SK-N-SH (cell line): ENCODE measurements around the gene INSC. TPM values are rescaled to one million over a fixed set of nuclear protein-coding genes. Genes with fewer than 3 reads are reported as not detected.

Experiments
- CTCF ChIA-PET: fragments of 300-600, 350-600 bp; formaldehyde crosslinking; extraction: SDS; loops from one replicate; lab custom pipeline; 2021; lab: Yijun Ruan, JAX
- POLR2A ChIA-PET: fragments of 350-600 bp; sonication (Branson Sonifier 250); formaldehyde crosslinking; extraction: SDS; loops from one replicate; lab custom pipeline; 2020; ENCODE audit warnings: antibody characterized with exemption, inconsistent platforms; lab: Yijun Ruan, JAX
- DNase-seq: peaks from one replicate; pipeline ENCODE4 v3.0.0; 2012
- H2AFZ ChIP-seq: fragments of 200-600 bp; sonication (generic); 2 replicates; pipeline ENCODE4 v1.8.1; 2016; ENCODE audit warnings: antibody characterized with exemption, mild to moderate bottlenecking, low read depth
- H3F3A ChIP-seq: fragments of 200-600 bp; sonication (generic); replicated peaks from 2 replicates; pipeline ENCODE3; 2016; ENCODE audit warnings: antibody characterized with exemption, mild to moderate bottlenecking; ENCODE audit not compliant: insufficient read depth
- H3K27ac ChIP-seq, 2 experiments: fragments of 200-500 bp in 1 of 2; fragments of 200-600 bp in 1 of 2; sonication (Bioruptor generic) in 1 of 2; sonication (generic), shearing (Covaris generic) in 1 of 2; 2 replicates each; pipeline versions ENCODE4 v1.5.1 to v1.6.1; 2014 to 2016; ENCODE audit warnings: low read depth in 2 of 2, inconsistent platforms in 1 of 2, low read length in 1 of 2, mild to moderate bottlenecking in 1 of 2, mixed read lengths in 1 of 2
- H3K27me3 ChIP-seq: fragments of 200-600 bp; sonication (generic), shearing (Covaris generic); 2 replicates; pipeline ENCODE4 v1.6.1; 2016; ENCODE audit warnings: mixed run types; ENCODE audit not compliant: insufficient read depth
- H3K36me3 ChIP-seq, 2 experiments: fragments of 200-500 bp in 1 of 2; fragments of 200-600 bp in 1 of 2; sonication (Bioruptor generic) in 1 of 2; sonication (generic) in 1 of 2; replicated peaks in 1 of 2; 2 replicates each; pipeline versions ENCODE3 to v1.5.1; 2014 to 2016; ENCODE audit warnings: low read length in 1 of 2, mild to moderate bottlenecking in 1 of 2; ENCODE audit not compliant: insufficient read depth in 2 of 2, control insufficient read depth in 1 of 2
- H3K4me1 ChIP-seq, 2 experiments: fragments of 200-500 bp in 1 of 2; fragments of 200-600 bp in 1 of 2; sonication (Bioruptor generic) in 1 of 2; sonication (generic), shearing (Covaris generic) in 1 of 2; 2 replicates each; pipeline versions ENCODE4 v1.5.1 to v1.6.1; 2014 to 2016; ENCODE audit warnings: low read depth in 1 of 2, low read length in 1 of 2, mixed run types in 1 of 2; ENCODE audit not compliant: insufficient read depth in 2 of 2, control insufficient read depth in 1 of 2
- H3K4me2 ChIP-seq: fragments of 200-600 bp; sonication (generic), shearing (Covaris generic); 2 replicates; pipeline ENCODE4 v1.6.1; 2017; ENCODE audit warnings: mixed run types
- H3K4me3 ChIP-seq, 2 experiments: fragments of 200-500 bp in 1 of 2; fragments of 200-600 bp in 1 of 2; sonication (Bioruptor generic) in 1 of 2; sonication (generic), shearing (Covaris generic) in 1 of 2; 2 replicates each; pipeline versions ENCODE4 v1.5.1 to v1.8.1; 2014 to 2016; ENCODE audit warnings: low read depth in 2 of 2, inconsistent platforms in 1 of 2, low read length in 1 of 2, mild to moderate bottlenecking in 1 of 2, mixed read lengths in 1 of 2, moderate library complexity in 1 of 2
- H3K79me2 ChIP-seq: fragments of 200-600 bp; sonication (generic); 2 replicates; pipeline ENCODE4 v1.8.1; 2017; ENCODE audit warnings: mild to moderate bottlenecking; ENCODE audit not compliant: insufficient read depth
- H3K9ac ChIP-seq: fragments of 200-600 bp; sonication (generic); 2 replicates; pipeline ENCODE4 v1.6.1; 2017; ENCODE audit warnings: mixed run types
- H3K9me2 ChIP-seq: fragments of 200-600 bp; sonication (generic); 2 replicates; pipeline ENCODE4 v1.6.1; 2017; ENCODE audit warnings: mixed run types
- H3K9me3 ChIP-seq: fragments of 200-600 bp; sonication (generic); 2 replicates; pipeline ENCODE4 v1.6.1; 2017; ENCODE audit warnings: mixed run types, mild to moderate bottlenecking, moderate library complexity
- H4K20me1 ChIP-seq: fragments of 200-600 bp; sonication (generic); 2 replicates; pipeline ENCODE4 v1.6.1; 2017; ENCODE audit warnings: mild to moderate bottlenecking, mixed run types; ENCODE audit not compliant: insufficient read depth
- CHD2 ChIP-seq: fragments of 150-350 bp; IDR thresholded peaks from 2 replicates; pipeline ENCODE4 v1.6.1; 2018; ENCODE audit warnings: low read length; ENCODE audit not compliant: partially characterized antibody
- EP300 ChIP-seq, 2 experiments: IDR thresholded peaks; 2 replicates each; pipeline versions ENCODE4 v1.4.0 to v1.6.1; 2012; ENCODE audit warnings: borderline replicate concordance in 1 of 2, low read depth in 1 of 2, low read length in 1 of 2
- MAX ChIP-seq: IDR thresholded peaks from 2 replicates; pipeline ENCODE4 v1.4.0; 2012; ENCODE audit warnings: low read depth
- MEF2A ChIP-seq: IDR thresholded peaks from 2 replicates; pipeline ENCODE4 v1.4.0; 2012; ENCODE audit warnings: low read depth, borderline replicate concordance
- MXI1 ChIP-seq: IDR thresholded peaks from 2 replicates; pipeline ENCODE4 v1.6.1; 2012; ENCODE audit warnings: mild to moderate bottlenecking, low read depth, low read length, improper control_type of control experiment
- NFIC ChIP-seq: IDR thresholded peaks from 2 replicates; pipeline ENCODE4 v1.4.0; 2012; ENCODE audit warnings: borderline replicate concordance
- PBX3 ChIP-seq: IDR thresholded peaks from 2 replicates; pipeline ENCODE4; 2012
- POLR2AphosphoS5 ChIP-seq: IDR thresholded peaks from 2 replicates; pipeline ENCODE4 v1.6.1; 2012; ENCODE audit warnings: low read depth, low read length
- RAD21 ChIP-seq: IDR thresholded peaks from 2 replicates; pipeline ENCODE4 v1.6.1; 2012; ENCODE audit warnings: mild to moderate bottlenecking, low read length
- RFX5 ChIP-seq: IDR thresholded peaks from 2 replicates; pipeline ENCODE4 v1.6.1; 2012; ENCODE audit warnings: mild to moderate bottlenecking, improper control_type of control experiment, low read length
- SIN3A ChIP-seq: IDR thresholded peaks from 2 replicates; pipeline ENCODE4 v1.6.1; 2012; ENCODE audit warnings: low read depth, mild to moderate bottlenecking, low read length, moderate library complexity, borderline replicate concordance
- SMC3 ChIP-seq: IDR thresholded peaks from 2 replicates; pipeline ENCODE4 v1.6.1; 2012; ENCODE audit warnings: low read depth, low read length, improper control_type of control experiment
- TEAD4 ChIP-seq: IDR thresholded peaks from 2 replicates; pipeline ENCODE4 v1.4.0; 2012; ENCODE audit warnings: mild to moderate bottlenecking, borderline replicate concordance; ENCODE audit not compliant: insufficient read depth
- WGBS: methylation state at CpG from one replicate; pipeline ENCODE4 v1.1.6; 2017; ENCODE audit warnings: low lambda C conversion rate; 5-methylcytosine and 5-hydroxymethylcytosine counted together
- polyA plus RNA-seq, 3 experiments: library from polyadenylated mRNA; depleted of rRNA; stranded (reverse); fragments of >200 nt; gene quantifications; 2 replicates each; pipeline ENCODE4 v1.2.3, GENCODE V29; 2012
- TF ChIP-seq, protein P1 (sequence below): IDR thresholded peaks from 2 replicates; pipeline ENCODE4 v1.4.0; 2012; ENCODE audit warnings: low read depth, borderline replicate concordance
- TF ChIP-seq, protein P2 (sequence below): fragments of 200-600 bp; sonication (generic); IDR thresholded peaks from 2 replicates; pipeline ENCODE4 v1.6.1; 2017; ENCODE audit warnings: antibody characterized with exemption, mild to moderate bottlenecking, moderate library complexity

The INSC gene
- polyA plus RNA-seq, 1 of the 3 experiments (the other 2 are of a cell fraction) = not detected

DNA sequence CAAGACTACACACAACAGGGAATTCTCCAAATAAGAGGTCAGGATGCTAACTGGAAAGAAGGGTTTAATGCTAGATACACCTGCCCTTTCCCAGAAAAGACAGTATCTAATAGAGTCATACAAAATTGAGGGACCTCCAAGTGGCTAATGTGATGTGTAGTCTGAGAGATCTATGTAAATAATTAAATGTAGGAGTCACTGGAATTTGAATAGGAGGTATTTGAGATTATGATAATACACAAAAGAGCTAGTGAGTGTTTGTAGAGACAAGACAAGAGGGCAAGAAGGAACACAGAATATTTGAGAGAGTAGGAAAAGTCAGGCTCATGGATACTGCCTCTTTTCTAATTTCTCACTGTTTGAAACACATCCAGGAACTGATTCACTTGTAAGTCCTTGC lies 15.5 kb upstream of the INSC start (continued):
- no peak for TF ChIP-seq MAX
- TF ChIP-seq EP300 (IDR thresholded peaks at IDR 0.05; ENCODE audit: borderline replicate concordance in 1 of 2, low read depth in 1 of 2, low read length in 1 of 2) = no peak
- TF ChIP-seq, protein P1, sequence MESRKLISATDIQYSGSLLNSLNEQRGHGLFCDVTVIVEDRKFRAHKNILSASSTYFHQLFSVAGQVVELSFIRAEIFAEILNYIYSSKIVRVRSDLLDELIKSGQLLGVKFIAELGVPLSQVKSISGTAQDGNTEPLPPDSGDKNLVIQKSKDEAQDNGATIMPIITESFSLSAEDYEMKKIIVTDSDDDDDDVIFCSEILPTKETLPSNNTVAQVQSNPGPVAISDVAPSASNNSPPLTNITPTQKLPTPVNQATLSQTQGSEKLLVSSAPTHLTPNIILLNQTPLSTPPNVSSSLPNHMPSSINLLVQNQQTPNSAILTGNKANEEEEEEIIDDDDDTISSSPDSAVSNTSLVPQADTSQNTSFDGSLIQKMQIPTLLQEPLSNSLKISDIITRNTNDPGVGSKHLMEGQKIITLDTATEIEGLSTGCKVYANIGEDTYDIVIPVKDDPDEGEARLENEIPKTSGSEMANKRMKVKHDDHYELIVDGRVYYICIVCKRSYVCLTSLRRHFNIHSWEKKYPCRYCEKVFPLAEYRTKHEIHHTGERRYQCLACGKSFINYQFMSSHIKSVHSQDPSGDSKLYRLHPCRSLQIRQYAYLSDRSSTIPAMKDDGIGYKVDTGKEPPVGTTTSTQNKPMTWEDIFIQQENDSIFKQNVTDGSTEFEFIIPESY = no peak
- TF ChIP-seq POLR2AphosphoS5 = no peak

GRCh38 chr11:15101072-15101709 lies 13.5 kb upstream of the INSC start:
- no peaks in the 10 kb centered on the region for H3K27me3 ChIP-seq
- no peaks in the 10 kb centered on the region for H4K20me1 ChIP-seq
- H3K27ac ChIP-seq = no peak overlapping the region
- H3K9me2 ChIP-seq = no peaks in the 10 kb centered on the region
- H3F3A ChIP-seq = no peaks in the 10 kb centered on the region
- WGBS = 9% methylated on average over 8 of the region's 8 CpGs
- no peak overlapping the region for H3K4me2 ChIP-seq
- TF ChIP-seq RAD21 (peak; percentile 90), SMC3 (peak; percentile 96), SIN3A (no peak)
- TF ChIP-seq, protein P2, sequence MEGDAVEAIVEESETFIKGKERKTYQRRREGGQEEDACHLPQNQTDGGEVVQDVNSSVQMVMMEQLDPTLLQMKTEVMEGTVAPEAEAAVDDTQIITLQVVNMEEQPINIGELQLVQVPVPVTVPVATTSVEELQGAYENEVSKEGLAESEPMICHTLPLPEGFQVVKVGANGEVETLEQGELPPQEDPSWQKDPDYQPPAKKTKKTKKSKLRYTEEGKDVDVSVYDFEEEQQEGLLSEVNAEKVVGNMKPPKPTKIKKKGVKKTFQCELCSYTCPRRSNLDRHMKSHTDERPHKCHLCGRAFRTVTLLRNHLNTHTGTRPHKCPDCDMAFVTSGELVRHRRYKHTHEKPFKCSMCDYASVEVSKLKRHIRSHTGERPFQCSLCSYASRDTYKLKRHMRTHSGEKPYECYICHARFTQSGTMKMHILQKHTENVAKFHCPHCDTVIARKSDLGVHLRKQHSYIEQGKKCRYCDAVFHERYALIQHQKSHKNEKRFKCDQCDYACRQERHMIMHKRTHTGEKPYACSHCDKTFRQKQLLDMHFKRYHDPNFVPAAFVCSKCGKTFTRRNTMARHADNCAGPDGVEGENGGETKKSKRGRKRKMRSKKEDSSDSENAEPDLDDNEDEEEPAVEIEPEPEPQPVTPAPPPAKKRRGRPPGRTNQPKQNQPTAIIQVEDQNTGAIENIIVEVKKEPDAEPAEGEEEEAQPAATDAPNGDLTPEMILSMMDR = peak; percentile 95
- CTCF ChIA-PET = interaction anchor here (0.5 to 16.9 kb wide), 49 partner anchors 10 to 1527 kb away, joined by 3 to 282 read pairs (median 5); partner anchors contain the start of gene INSC
- H3K9me3 ChIP-seq = no peaks in the 10 kb centered on the region
- no peaks in the 10 kb centered on the region for H3K36me3 ChIP-seq
- POLR2A ChIA-PET = no interaction called here
- no peak overlapping the region for H3K9ac ChIP-seq
- no peak overlapping the region for H2AFZ ChIP-seq
- H3K4me3 ChIP-seq = no peak overlapping the region
- no peaks in the 10 kb centered on the region for H3K79me2 ChIP-seq
- H3K4me1 ChIP-seq = no peaks in the 10 kb centered on the region; a peak in 1 of 4 replicates
- DNase-seq = peak; percentile 73

DNA sequence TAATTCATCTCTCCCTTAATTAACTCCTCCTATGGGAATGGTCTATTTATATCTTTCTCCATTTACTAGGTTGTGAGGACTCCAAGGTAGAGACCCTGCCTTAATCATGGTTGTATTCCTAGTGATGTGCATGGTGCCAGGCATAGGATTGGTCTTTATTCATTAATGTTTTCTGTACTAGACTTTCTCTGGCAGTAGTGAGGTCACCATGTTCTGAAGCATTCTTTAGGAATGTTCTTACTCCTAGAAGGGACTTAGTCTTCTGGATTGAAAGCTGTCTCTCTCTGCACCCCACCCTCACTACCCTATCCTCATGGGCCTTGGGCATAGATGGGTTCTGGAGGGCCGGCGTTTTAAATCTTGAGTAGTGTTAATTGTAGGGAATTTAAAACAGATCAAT lies 10.6 kb upstream of the INSC start:
- H3K4me3 ChIP-seq = no peak overlapping the region
- H3K9me2 ChIP-seq = no peaks in the 10 kb centered on the region
- no peaks in the 10 kb centered on the region for H3K9me3 ChIP-seq
- no peaks in the 10 kb centered on the region for H3K27me3 ChIP-seq
- 61% methylated on average over 2 of the region's 2 CpGs for WGBS
- POLR2A ChIA-PET = no interaction called here
- H3K27ac ChIP-seq = no peak overlapping the region
- H3K9ac ChIP-seq = no peak overlapping the region
- no peaks in the 10 kb centered on the region for H3K36me3 ChIP-seq
- H3K79me2 ChIP-seq = no peaks in the 10 kb centered on the region
- no peaks in the 10 kb centered on the region for H4K20me1 ChIP-seq
- H3F3A ChIP-seq = no peaks in the 10 kb centered on the region
- H3K4me1 ChIP-seq = peaks cover 0 to 12% of the 10 kb centered on the region in 2 experiments; a peak in 1 of 4 replicates
- H3K4me2 ChIP-seq = no peak overlapping the region
- CTCF ChIA-PET = interaction anchor here (1.4 to 16.9 kb wide), 3 partner anchors 8 to 197 kb away, joined by 3 to 282 read pairs (median 67); partner anchors contain the start of gene INSC
- DNase-seq = no peak
- no peak overlapping the region for H2AFZ ChIP-seq
- TF ChIP-seq MEF2A = no peak
- TF ChIP-seq CHD2 = no peak
- TF ChIP-seq TEAD4 = no peak
- no peak for TF ChIP-seq SMC3
- TF ChIP-seq MXI1 = no peak
- TF ChIP-seq NFIC = no peak
- TF ChIP-seq MAX = no peak
- TF ChIP-seq PBX3 = no peak
- TF ChIP-seq RFX5 = no peak
